A673 (cell line): Measurements from ENCODE around the gene VWA5A. TPM values are rescaled to one million over a fixed set of nuclear protein-coding genes. Genes with fewer than 3 reads are reported as not detected.

Experiments used
- BruUV-seq: library from RNA; stranded (reverse); fragments of 400-500 nt; replicated peaks from 2 replicates; lab custom pipeline; 2021; lab: Mats Ljungman, UMichigan
- CTCF ChIA-PET: fragments of 300-600 bp; sonication (Branson Sonifier 250); formaldehyde crosslinking; loops from one replicate; lab custom pipeline; 2022; ENCODE audit warnings: antibody characterized with exemption; lab: Charles Lee
- POLR2A ChIA-PET: fragments of 300-600 bp; sonication (Branson Sonifier 250); formaldehyde crosslinking; loops from one replicate; lab custom pipeline; 2022; ENCODE audit warnings: antibody characterized with exemption; ENCODE audit not compliant: low non-redundant PET; lab: Charles Lee
- DNase-seq: peaks from one replicate; pipeline ENCODE4 v3.0.0-alpha.2; 2015; ENCODE audit warnings: low spot score
- H3K27ac ChIP-seq: fragments of 200-600 bp; sonication (generic); 2 replicates; pipeline ENCODE4 v1.5.1; 2016; ENCODE audit warnings: mixed run types, low read depth, mild to moderate bottlenecking, mixed read lengths, antibody characterized with exemption, low read length; ENCODE audit not compliant: poor library complexity, severe bottlenecking
- H3K27me3 ChIP-seq: fragments of 200-600 bp; sonication (generic); replicated peaks from 2 replicates; pipeline ENCODE4 v1.6.1; 2017; ENCODE audit warnings: mixed run types, low read depth, mild to moderate bottlenecking, mixed read lengths, antibody characterized with exemption, low read length; ENCODE audit not compliant: insufficient read depth, poor library complexity
- H3K36me3 ChIP-seq: fragments of 200-600 bp; sonication (generic); 2 replicates; pipeline ENCODE4 v1.6.1; 2016; ENCODE audit warnings: mixed run types, mild to moderate bottlenecking, mixed read lengths, antibody characterized with exemption, low read length; ENCODE audit not compliant: insufficient read depth, poor library complexity, severe bottlenecking
- H3K4me1 ChIP-seq: fragments of 200-600 bp; sonication (generic); 2 replicates; pipeline ENCODE4 v1.6.1; 2017; ENCODE audit warnings: mixed run types, mild to moderate bottlenecking, mixed read lengths, antibody characterized with exemption, low read length; ENCODE audit not compliant: insufficient read depth, poor library complexity, severe bottlenecking
- H3K4me3 ChIP-seq: fragments of 200-600 bp; sonication (generic); 2 replicates; pipeline ENCODE4 v1.5.1; 2016; ENCODE audit warnings: low read depth, mixed run types, mild to moderate bottlenecking, mixed read lengths, low read length; ENCODE audit not compliant: poor library complexity, severe bottlenecking
- H3K9me3 ChIP-seq: fragments of 200-600 bp; sonication (generic); 2 replicates; pipeline ENCODE4 v1.6.1; 2016; ENCODE audit warnings: mixed run types, low read depth, mild to moderate bottlenecking, mixed read lengths, antibody characterized with exemption, low read length; ENCODE audit not compliant: poor library complexity, severe bottlenecking
- CTCF ChIP-seq: fragments of 300-800, 200-600 bp; sonication (generic); conservative IDR thresholded peaks from 2 replicates; pipeline ENCODE4 v1.5.1; 2017; ENCODE audit warnings: low read depth, mild to moderate bottlenecking, antibody characterized with exemption, low read length, moderate library complexity, mixed read lengths
- EZH2 ChIP-seq: fragments of 200-600 bp; sonication (generic); IDR thresholded peaks from 2 replicates; pipeline ENCODE4 v1.6.1; 2017; ENCODE audit warnings: borderline replicate concordance, low read depth, mild to moderate bottlenecking, mixed read lengths, antibody characterized with exemption, low read length; ENCODE audit not compliant: poor library complexity, severe bottlenecking
- intact Hi-C: fragments of 100-400 bp; cut with micrococcal nuclease; formaldehyde crosslinking; loops from one replicate; pipeline ENCODE4 v1.10.0; 2022; ENCODE audit not compliant: unreplicated experiment
- total RNA-seq: library from RNA; stranded (reverse); gene quantifications from 2 replicates; pipeline ENCODE4 v1.2.3, GENCODE V29; 2021

VWA5A gene
- total RNA-seq, 1 experiment from 2014 or later: 11.2 TPM

GRCh38 chr11:124143034-124143433 lies 27.8 kb downstream of the VWA5A start:
- POLR2A ChIA-PET: no interaction called here
- peaks cover 6% of the 10 kb centered on the region for H3K9me3 ChIP-seq
- no TSS peak for BruUV-seq
- no peak for DNase-seq
- no peak overlapping the region for H3K4me3 ChIP-seq
- CTCF ChIA-PET: no interaction called here
- no peaks in the 10 kb centered on the region for H3K27me3 ChIP-seq
- H3K36me3 ChIP-seq: no peaks in the 10 kb centered on the region
- intact Hi-C loops: no loop called here
- TF ChIP-seq EZH2 (no peak), CTCF (no peak)
- H3K4me1 ChIP-seq: no peaks in the 10 kb centered on the region
- H3K27ac ChIP-seq: no peak overlapping the region

DNA sequence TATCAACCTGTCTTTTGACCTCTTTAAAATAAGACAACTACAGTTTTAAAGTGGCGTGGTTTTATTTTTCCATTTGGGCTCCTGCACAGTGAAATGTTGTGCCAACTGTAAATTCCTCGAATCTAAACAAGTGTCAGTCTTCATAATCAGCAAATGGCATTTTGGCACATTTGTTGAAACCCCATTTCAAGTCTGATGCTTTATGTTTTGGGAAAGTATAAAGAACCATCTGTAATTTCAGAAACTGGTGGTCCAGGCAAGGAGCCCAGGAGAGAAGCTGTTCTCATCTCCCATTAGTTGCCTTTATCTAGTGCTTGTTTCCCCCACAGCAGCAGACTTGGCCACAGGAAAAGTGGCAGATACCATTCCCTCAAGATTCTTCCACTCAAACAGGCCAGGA lies 32.7 kb downstream of the VWA5A start:
- DNase-seq: no peak
- CTCF ChIA-PET: no interaction called here
- H3K4me1 ChIP-seq: no peaks in the 10 kb centered on the region
- BruUV-seq: no TSS peak
- no peak for TF ChIP-seq CTCF
- no peak for TF ChIP-seq EZH2
- no peak overlapping the region for H3K27ac ChIP-seq
- POLR2A ChIA-PET: no interaction called here
- H3K27me3 ChIP-seq: no peaks in the 10 kb centered on the region
- H3K36me3 ChIP-seq: no peaks in the 10 kb centered on the region
- no peak overlapping the region for H3K4me3 ChIP-seq
- intact Hi-C loops: no loop called here
- no peaks in the 10 kb centered on the region for H3K9me3 ChIP-seq

GRCh38 chr11:124150684-124151083 lies 35.4 kb downstream of the VWA5A start:
- ChIA-PET CTCF (no interaction called here), POLR2A (interaction anchor here (0.6 kb wide), 1 partner anchor 443 kb away, joined by 3 read pairs; no protein-coding TSS in a partner anchor)
- no peak overlapping the region for H3K27ac ChIP-seq

More at GRCh38 chr11:124150684-124151083, 35.4 kb downstream of the VWA5A start:
- DNase-seq: no peak
- Histone ChIP-seq H3K4me1 (no peaks in the 10 kb centered on the region), H3K27me3 (no peaks in the 10 kb centered on the region), H3K9me3 (no peaks in the 10 kb centered on the region), H3K4me3 (no peak overlapping the region), H3K36me3 (no peaks in the 10 kb centered on the region)
- TF ChIP-seq CTCF (no peak), EZH2 (no peak)
- no TSS peak for BruUV-seq
- intact Hi-C loops: no loop called here
